Mesendoderm (in vitro differentiated cells): ENCODE data around the gene SMARCC2.
A peak's percentile ranks its signal among the peaks of the same experiment; 100 is the strongest.

Experiments
- DNase-seq: peaks from one replicate; pipeline ENCODE4 v3.0.0; 2013
- H2AK5ac ChIP-seq: 2 replicates; pipeline ENCODE4 v1.6.1; 2013; ENCODE audit warnings: low read length, inconsistent platforms
- H2BK120ac ChIP-seq: 2 replicates; pipeline ENCODE4 v1.6.1; 2013; ENCODE audit warnings: low read depth, mild to moderate bottlenecking, low read length, moderate library complexity, mixed read lengths
- H2BK15ac ChIP-seq: replicated peaks from 2 replicates; pipeline ENCODE4 v1.6.1; 2013; ENCODE audit warnings: low read depth, mild to moderate bottlenecking, moderate library complexity
- H2BK5ac ChIP-seq: 2 replicates; pipeline ENCODE4 v1.6.1; 2013; ENCODE audit warnings: low read length, inconsistent platforms
- H3K18ac ChIP-seq: 2 replicates; pipeline ENCODE4 v1.6.1; 2013; ENCODE audit warnings: mild to moderate bottlenecking, low read length, mixed read lengths
- H3K23ac ChIP-seq: one replicate; pipeline ENCODE4 v1.6.1; 2013; ENCODE audit warnings: low read length
- H3K27ac ChIP-seq: 2 replicates; pipeline ENCODE4 v1.5.1; 2013; ENCODE audit warnings: low read depth, mild to moderate bottlenecking, inconsistent platforms, low read length, moderate library complexity
- H3K27me3 ChIP-seq: 2 replicates; pipeline ENCODE4 v1.6.1; 2013; ENCODE audit warnings: low read length, control low read depth, mild to moderate bottlenecking, inconsistent platforms; ENCODE audit not compliant: insufficient read depth, poor library complexity
- H3K36me3 ChIP-seq: 2 replicates; pipeline ENCODE4 v1.6.1; 2013; ENCODE audit warnings: low read length, inconsistent platforms; ENCODE audit not compliant: control insufficient read depth, insufficient read depth
- H3K4ac ChIP-seq: one replicate; pipeline ENCODE4 v1.6.1; 2013; ENCODE audit warnings: low read depth, mild to moderate bottlenecking, low read length, moderate library complexity
- H3K4me1 ChIP-seq: 2 replicates; pipeline ENCODE4 v1.6.1; 2013; ENCODE audit warnings: low read depth, low read length, inconsistent platforms; ENCODE audit not compliant: control insufficient read depth
- H3K4me2 ChIP-seq: 2 replicates; pipeline ENCODE4 v1.6.1; 2013; ENCODE audit warnings: low read length
- H3K4me3 ChIP-seq: 2 replicates; pipeline ENCODE4 v1.5.1; 2013; ENCODE audit warnings: mild to moderate bottlenecking, low read length
- H3K56ac ChIP-seq: one replicate; pipeline ENCODE4 v1.6.1; 2013; ENCODE audit warnings: low read length
- H3K79me1 ChIP-seq: 2 replicates; pipeline ENCODE4 v1.6.1; 2013; ENCODE audit warnings: low read length, inconsistent platforms
- H3K79me2 ChIP-seq: 2 replicates; pipeline ENCODE4 v1.6.1; 2013; ENCODE audit warnings: mild to moderate bottlenecking, low read length; ENCODE audit not compliant: control insufficient read depth, insufficient read depth
- H3K9ac ChIP-seq: 2 replicates; pipeline ENCODE4 v1.6.1; 2013; ENCODE audit warnings: low read length, inconsistent platforms
- H4K5ac ChIP-seq: one replicate; pipeline ENCODE4 v1.6.1; 2013; ENCODE audit warnings: low read length
- H4K8ac ChIP-seq: one replicate; pipeline ENCODE4 v1.6.1; 2013; ENCODE audit warnings: low read depth, mild to moderate bottlenecking, control low read depth, low read length, moderate library complexity
- WGBS: extraction: QIAGEN DNeasy Blood & Tissue Kit; methylation state at CpG from one replicate; pipeline ENCODE4 v1.1.7; 2013; ENCODE audit warnings: low lambda C conversion rate, missing lambda C conversion rate; ENCODE audit not compliant: insufficient coverage; ENCODE audit errors: extremely low coverage; 5-methylcytosine and 5-hydroxymethylcytosine counted together

The SMARCC2 gene

DNA sequence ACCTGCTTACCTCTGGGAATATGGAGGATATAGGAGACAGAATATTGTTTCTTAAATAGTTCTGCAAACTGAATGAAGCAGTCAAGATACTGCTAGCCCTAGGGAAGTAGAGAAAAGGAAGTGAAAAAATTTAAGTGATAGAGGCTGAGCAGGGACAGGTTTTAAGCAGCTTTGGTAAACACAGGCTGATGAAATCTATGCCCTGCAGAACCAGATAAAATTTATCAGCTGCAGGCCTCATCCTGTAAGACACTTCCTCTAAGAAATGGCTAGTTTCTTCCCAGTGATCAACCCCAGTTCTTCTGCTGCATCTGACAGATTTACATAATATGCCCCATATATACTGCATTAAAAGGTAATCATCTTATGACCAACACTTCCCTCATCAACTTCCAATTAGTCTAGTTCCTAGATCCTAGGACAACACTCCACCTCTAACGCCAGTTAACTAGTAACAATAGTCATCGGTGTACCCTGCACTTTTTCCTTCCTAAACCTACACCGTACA lies 62.5 kb downstream of the SMARCC2 start:
- no peak overlapping the region for H2BK15ac ChIP-seq
- no peak overlapping the region for H3K18ac ChIP-seq
- H3K79me1 ChIP-seq = peaks cover 12% of the 10 kb centered on the region
- H3K56ac ChIP-seq = peak overlapping the region; percentile 56
- no peak overlapping the region for H3K4me3 ChIP-seq
- H2AK5ac ChIP-seq = no peak overlapping the region
- no peak overlapping the region for H3K4ac ChIP-seq
- H4K8ac ChIP-seq = no peak overlapping the region
- peaks cover 4% of the 10 kb centered on the region for H3K79me2 ChIP-seq
- H3K27me3 ChIP-seq = no peaks in the 10 kb centered on the region
- DNase-seq = no peak
- no peaks in the 10 kb centered on the region for H3K36me3 ChIP-seq
- peak overlapping the region; percentile 18 for H3K9ac ChIP-seq
- H2BK120ac ChIP-seq = no peak overlapping the region
- no peak overlapping the region for H3K4me2 ChIP-seq
- no CpG with 5 or more reads among the region's 3 CpGs for WGBS
- H3K23ac ChIP-seq = no peak overlapping the region
- no peak overlapping the region for H4K5ac ChIP-seq
- H3K4me1 ChIP-seq = peaks cover 8% of the 10 kb centered on the region
- H2BK5ac ChIP-seq = no peak overlapping the region
- H3K27ac ChIP-seq = no peak overlapping the region

GRCh38 chr12:56124133-56124532 lies 65.2 kb downstream of the SMARCC2 start:
- H3K23ac ChIP-seq = no peak overlapping the region
- no peak overlapping the region for H3K4me3 ChIP-seq
- H4K5ac ChIP-seq = no peak overlapping the region
- no peak overlapping the region for H3K18ac ChIP-seq
- no CpG with 5 or more reads among the region's 4 CpGs for WGBS
- no peak overlapping the region for H3K56ac ChIP-seq
- no peak overlapping the region for H3K4me2 ChIP-seq
- no peaks in the 10 kb centered on the region for H3K79me2 ChIP-seq
- H2BK5ac ChIP-seq = no peak overlapping the region
- no peak overlapping the region for H3K9ac ChIP-seq
- no peak overlapping the region for H2BK120ac ChIP-seq
- H3K79me1 ChIP-seq = peaks cover 4% of the 10 kb centered on the region
- H3K36me3 ChIP-seq = no peaks in the 10 kb centered on the region
- no peak overlapping the region for H2BK15ac ChIP-seq
- no peak overlapping the region for H3K4ac ChIP-seq
- H2AK5ac ChIP-seq = no peak overlapping the region
- H3K27me3 ChIP-seq = no peaks in the 10 kb centered on the region
- H3K4me1 ChIP-seq = peaks cover 6% of the 10 kb centered on the region
- DNase-seq = no peak
- H4K8ac ChIP-seq = no peak overlapping the region
- no peak overlapping the region for H3K27ac ChIP-seq

DNA sequence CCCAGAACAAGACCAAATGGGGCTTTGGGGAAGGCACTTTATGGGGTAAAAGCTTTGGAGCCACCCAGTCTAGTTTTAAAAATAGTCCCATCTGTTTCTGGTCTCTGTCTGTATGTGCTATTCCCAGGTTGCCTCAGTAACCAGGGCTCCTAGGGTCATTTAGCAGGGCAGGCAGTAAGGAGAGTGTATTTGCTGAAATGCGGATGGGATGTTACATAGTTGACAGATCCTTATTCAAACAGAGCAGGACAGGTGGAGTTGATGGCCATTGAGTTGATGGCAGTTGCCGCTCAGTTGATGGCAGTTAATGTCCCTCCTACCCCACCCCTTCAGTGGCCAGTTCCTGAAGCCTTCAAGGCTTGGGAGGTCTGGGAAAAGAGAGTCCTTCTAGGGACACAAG lies 66.6 kb downstream of the SMARCC2 start:
- Histone ChIP-seq H2BK120ac (no peak overlapping the region), H3K4me3 (no peak overlapping the region), H3K4ac (no peak overlapping the region), H4K8ac (no peak overlapping the region), H4K5ac (no peak overlapping the region), H3K18ac (no peak overlapping the region), H3K56ac (no peak overlapping the region), H3K4me2 (no peak overlapping the region), H3K4me1 (peaks cover 10% of the 10 kb centered on the region), H3K23ac (no peak overlapping the region), H3K27ac (no peak overlapping the region), H2AK5ac (no peak overlapping the region), H3K79me1 (peaks cover 2% of the 10 kb centered on the region), H3K79me2 (peaks cover 2% of the 10 kb centered on the region), H3K27me3 (no peaks in the 10 kb centered on the region), H3K36me3 (peaks cover 2% of the 10 kb centered on the region), H3K9ac (no peak overlapping the region), H2BK15ac (no peak overlapping the region), H2BK5ac (no peak overlapping the region)
- WGBS = no CpG with 5 or more reads among the region's 2 CpGs
- DNase-seq = no peak

- peaks cover 2% of the 10 kb centered on the region for H3K79me1 ChIP-seq
- no peak overlapping the region for H3K9ac ChIP-seq
- H3K27me3 ChIP-seq = no peaks in the 10 kb centered on the region
- no peak overlapping the region for H3K23ac ChIP-seq
- H3K79me2 ChIP-seq = peaks cover 11% of the 10 kb centered on the region
- H3K18ac ChIP-seq = no peak overlapping the region
- no peak for DNase-seq
- H3K4me1 ChIP-seq = peaks cover 5% of the 10 kb centered on the region
- no peak overlapping the region for H2BK120ac ChIP-seq
- no CpG with 5 or more reads among the region's 11 CpGs for WGBS
- no peak overlapping the region for H3K56ac ChIP-seq
- peaks cover 2% of the 10 kb centered on the region for H3K36me3 ChIP-seq
- H2BK5ac ChIP-seq = no peak overlapping the region
- no peak overlapping the region for H3K4ac ChIP-seq
- no peak overlapping the region for H2BK15ac ChIP-seq
- no peak overlapping the region for H4K5ac ChIP-seq
- no peak overlapping the region for H2AK5ac ChIP-seq
- H4K8ac ChIP-seq = no peak overlapping the region
- no peak overlapping the region for H3K4me2 ChIP-seq
- H3K4me3 ChIP-seq = no peak overlapping the region
- no peak overlapping the region for H3K27ac ChIP-seq
These were observed 67.9 kb downstream of the SMARCC2 start for GRCh38 chr12:56121204-56121870.

DNA sequence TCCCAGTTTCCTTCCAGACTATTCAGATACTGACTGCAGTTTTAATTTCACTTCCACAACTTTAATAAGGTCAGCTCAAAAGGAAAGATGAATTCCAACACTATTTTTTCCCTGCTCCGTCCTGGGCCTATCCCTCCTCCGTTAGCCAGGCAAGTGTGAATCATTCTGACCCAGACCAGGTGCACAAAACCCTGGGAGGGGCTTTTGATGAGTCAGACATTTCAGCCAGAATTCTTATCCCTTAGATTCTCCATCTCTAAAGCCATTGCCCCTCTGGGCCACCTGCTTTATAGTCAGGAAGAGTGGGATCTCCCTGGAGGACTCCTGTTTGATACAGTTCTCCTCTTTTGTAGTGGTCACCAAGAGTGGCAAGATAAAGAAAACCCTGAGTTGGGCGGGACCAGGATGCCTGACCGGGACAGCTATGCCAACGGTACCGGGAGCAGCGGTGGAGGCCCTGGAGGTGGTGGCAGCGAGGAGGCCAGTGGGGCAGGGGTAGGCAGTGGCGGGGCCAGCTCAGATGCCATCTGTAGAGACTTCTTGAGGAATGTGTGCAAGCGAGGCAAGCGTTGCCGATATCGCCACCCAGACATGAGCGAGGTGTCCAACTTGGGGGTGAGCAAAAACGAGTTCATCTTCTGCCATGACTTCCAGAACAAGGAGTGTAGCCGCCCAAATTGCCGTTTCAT lies 69.0 kb downstream of the SMARCC2 start:
- Histone ChIP-seq H3K4me1 (peaks cover 6% of the 10 kb centered on the region), H2BK120ac (no peak overlapping the region), H3K56ac (no peak overlapping the region), H3K36me3 (peaks cover 2% of the 10 kb centered on the region), H2BK15ac (no peak overlapping the region), H4K8ac (no peak overlapping the region), H2BK5ac (no peak overlapping the region), H3K27ac (no peak overlapping the region), H3K27me3 (no peaks in the 10 kb centered on the region), H3K4me2 (no peak overlapping the region), H3K9ac (no peak overlapping the region), H4K5ac (no peak overlapping the region), H2AK5ac (no peak overlapping the region), H3K79me1 (peaks cover 2% of the 10 kb centered on the region), H3K4ac (no peak overlapping the region), H3K23ac (no peak overlapping the region), H3K4me3 (no peak overlapping the region), H3K18ac (no peak overlapping the region), H3K79me2 (peaks cover 11% of the 10 kb centered on the region)
- no CpG with 5 or more reads among the region's 17 CpGs for WGBS
- peak; percentile 33 for DNase-seq
